Measurements from ENCODE around the gene FHIP1B. TPM values are rescaled to one million over a fixed set of nuclear protein-coding genes. Genes with fewer than 3 reads are reported as not detected.
"Not testable (repeated sequence)": the region's sequence is repeated elsewhere in the genome, so short reads cannot be mapped to it uniquely, and the experiment has no call there.

Gene FHIP1B
- total RNA-seq, 1 donor from 2014 or later, result 34.0 TPM

DNA sequence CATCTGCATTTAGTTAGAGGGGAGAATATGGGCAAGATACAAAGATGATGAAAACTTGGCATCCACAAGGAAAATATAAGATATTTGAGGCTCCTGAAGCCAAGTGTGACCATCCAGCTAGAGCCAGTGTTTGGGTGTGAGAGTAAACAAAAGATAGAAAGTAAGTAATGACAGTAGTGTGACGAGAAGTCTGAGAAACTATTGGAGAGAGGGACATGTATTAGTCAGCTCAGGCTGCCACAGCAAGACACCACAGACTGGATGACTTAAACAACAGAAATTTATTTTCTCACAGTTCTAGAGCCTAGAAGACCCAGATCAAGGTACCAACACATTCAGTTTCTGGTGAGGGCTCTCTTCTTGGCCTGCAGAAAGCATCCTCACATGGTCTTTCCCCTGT is 18.8 kb upstream of the FHIP1B start:
- no peak overlapping the region for H3K4me3 ChIP-seq (ENCODE audit: low read depth, low read length)
- H3K27me3 ChIP-seq (ENCODE audit: control insufficient read depth, insufficient read depth, low read length), result peaks cover 17% of the 10 kb centered on the region
- TF ChIP-seq, protein P1, sequence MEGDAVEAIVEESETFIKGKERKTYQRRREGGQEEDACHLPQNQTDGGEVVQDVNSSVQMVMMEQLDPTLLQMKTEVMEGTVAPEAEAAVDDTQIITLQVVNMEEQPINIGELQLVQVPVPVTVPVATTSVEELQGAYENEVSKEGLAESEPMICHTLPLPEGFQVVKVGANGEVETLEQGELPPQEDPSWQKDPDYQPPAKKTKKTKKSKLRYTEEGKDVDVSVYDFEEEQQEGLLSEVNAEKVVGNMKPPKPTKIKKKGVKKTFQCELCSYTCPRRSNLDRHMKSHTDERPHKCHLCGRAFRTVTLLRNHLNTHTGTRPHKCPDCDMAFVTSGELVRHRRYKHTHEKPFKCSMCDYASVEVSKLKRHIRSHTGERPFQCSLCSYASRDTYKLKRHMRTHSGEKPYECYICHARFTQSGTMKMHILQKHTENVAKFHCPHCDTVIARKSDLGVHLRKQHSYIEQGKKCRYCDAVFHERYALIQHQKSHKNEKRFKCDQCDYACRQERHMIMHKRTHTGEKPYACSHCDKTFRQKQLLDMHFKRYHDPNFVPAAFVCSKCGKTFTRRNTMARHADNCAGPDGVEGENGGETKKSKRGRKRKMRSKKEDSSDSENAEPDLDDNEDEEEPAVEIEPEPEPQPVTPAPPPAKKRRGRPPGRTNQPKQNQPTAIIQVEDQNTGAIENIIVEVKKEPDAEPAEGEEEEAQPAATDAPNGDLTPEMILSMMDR (IDR thresholded peaks at IDR 0.05; ENCODE audit: insufficient read depth, low read length, poor library complexity, severe bottlenecking), result no peak
- no peak for DNase-seq (ENCODE audit: low read depth)
- H3K36me3 ChIP-seq (ENCODE audit: control insufficient read depth, insufficient read depth, low read length), result no peaks in the 10 kb centered on the region

GRCh38 chr11:6251990-6252473 is 17.6 kb upstream of the FHIP1B start:
- Histone ChIP-seq H3K27me3 (ENCODE audit: control insufficient read depth, insufficient read depth, low read length) (peaks cover 6% of the 10 kb centered on the region), H3K4me3 (ENCODE audit: low read depth, low read length) (no peak overlapping the region), H3K36me3 (ENCODE audit: control insufficient read depth, insufficient read depth, low read length) (no peaks in the 10 kb centered on the region)
- TF ChIP-seq, protein P1 (IDR thresholded peaks at IDR 0.05; ENCODE audit: insufficient read depth, low read length, poor library complexity, severe bottlenecking), result no peak
- no peak for DNase-seq (ENCODE audit: low read depth)

GRCh38 chr11:6251120-6251733 is 16.8 kb upstream of the FHIP1B start:
- Histone ChIP-seq H3K36me3 (ENCODE audit: control insufficient read depth, insufficient read depth, low read length) (no peaks in the 10 kb centered on the region), H3K4me3 (ENCODE audit: low read depth, low read length) (no peak overlapping the region), H3K27me3 (ENCODE audit: control insufficient read depth, insufficient read depth, low read length) (peaks cover 4% of the 10 kb centered on the region)
- TF ChIP-seq, protein P1 (IDR thresholded peaks at IDR 0.05; ENCODE audit: insufficient read depth, low read length, poor library complexity, severe bottlenecking), result peak; percentile 96
- DNase-seq (ENCODE audit: low read depth), result no peak

DNA sequence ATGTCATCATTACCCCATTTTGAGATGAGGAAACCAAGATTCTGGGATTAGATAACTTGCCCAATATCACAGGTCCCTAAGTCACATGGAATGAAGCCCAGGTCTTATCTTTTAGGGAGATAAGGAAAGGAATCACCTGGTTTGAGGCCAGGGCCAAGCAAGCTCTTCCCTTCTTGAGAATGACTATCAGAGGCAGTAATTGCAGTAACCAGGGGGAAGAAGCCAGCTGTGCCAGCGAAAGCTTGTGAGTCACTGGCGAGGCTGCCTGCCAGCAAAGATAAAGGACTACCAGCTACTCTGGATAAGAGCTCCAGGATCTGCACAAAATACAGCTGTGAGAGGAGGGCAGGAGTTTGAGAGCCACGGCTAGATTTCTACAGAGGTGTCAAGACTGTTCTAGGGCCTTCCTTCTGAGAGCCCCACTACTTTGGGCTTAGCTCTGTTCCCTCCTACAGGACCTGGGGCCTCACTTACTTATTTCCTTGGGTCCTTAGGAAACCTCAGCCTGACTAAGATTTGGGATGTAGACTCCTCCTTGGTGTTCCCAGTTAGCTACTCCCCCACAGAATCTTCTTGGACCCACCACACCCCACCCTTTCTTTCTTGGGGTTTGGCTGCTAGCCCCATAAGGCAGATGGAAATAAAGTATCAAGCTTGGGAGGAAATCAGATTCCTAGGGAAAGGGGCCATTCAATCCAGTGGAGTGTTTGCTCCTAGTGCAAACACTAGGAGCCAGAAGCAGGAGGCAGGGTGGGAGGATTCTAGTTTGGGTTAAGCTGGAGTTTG is 15.5 kb upstream of the FHIP1B start:
- Histone ChIP-seq H3K27me3 (ENCODE audit: control insufficient read depth, insufficient read depth, low read length) (no peaks in the 10 kb centered on the region), H3K4me3 (ENCODE audit: low read depth, low read length) (no peak overlapping the region), H3K36me3 (ENCODE audit: control insufficient read depth, insufficient read depth, low read length) (no peaks in the 10 kb centered on the region)
- peak; percentile 52 for DNase-seq (ENCODE audit: low read depth)
- TF ChIP-seq, protein P1 (IDR thresholded peaks at IDR 0.05; ENCODE audit: insufficient read depth, low read length, poor library complexity, severe bottlenecking), result no peak

DNA sequence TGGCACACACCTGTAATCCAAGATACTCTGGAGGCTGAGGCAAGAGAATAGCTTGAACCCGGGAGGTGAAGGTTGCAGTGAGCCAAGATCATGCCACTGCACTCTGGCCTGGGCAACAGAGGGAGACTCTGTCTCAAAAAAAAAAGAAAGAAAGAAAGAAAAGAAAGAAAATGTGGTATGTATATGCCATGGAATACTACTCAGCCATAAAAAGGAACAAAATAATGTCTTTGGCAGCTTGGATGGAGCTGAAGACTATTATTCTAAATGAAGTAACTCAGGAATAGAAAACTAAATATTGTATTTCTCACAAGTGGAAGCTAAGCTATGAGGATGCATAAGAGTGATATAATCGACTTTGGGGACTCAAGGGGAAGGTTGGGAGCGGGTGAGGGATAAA is 14.5 kb upstream of the FHIP1B start:
- DNase-seq (ENCODE audit: low read depth); H3K27me3 ChIP-seq (ENCODE audit: control insufficient read depth, insufficient read depth, low read length); H3K36me3 ChIP-seq (ENCODE audit: control insufficient read depth, insufficient read depth, low read length); H3K4me3 ChIP-seq (ENCODE audit: low read depth, low read length): not testable (repeated sequence)

- DNase-seq (ENCODE audit: low read depth), result no peak
- no peaks in the 10 kb centered on the region for H3K27me3 ChIP-seq (ENCODE audit: control insufficient read depth, insufficient read depth, low read length)
- no peaks in the 10 kb centered on the region for H3K36me3 ChIP-seq (ENCODE audit: control insufficient read depth, insufficient read depth, low read length)
- no peak overlapping the region for H3K4me3 ChIP-seq (ENCODE audit: low read depth, low read length)
- TF ChIP-seq, protein P1 (IDR thresholded peaks at IDR 0.05; ENCODE audit: insufficient read depth, low read length, poor library complexity, severe bottlenecking), result no peak
Observed at GRCh38 chr11:6248248-6248647, 13.8 kb upstream of the FHIP1B start.

Data from kidney epithelial cell (primary cell).